ENCODE measurements around the gene PNPO.

DNA sequence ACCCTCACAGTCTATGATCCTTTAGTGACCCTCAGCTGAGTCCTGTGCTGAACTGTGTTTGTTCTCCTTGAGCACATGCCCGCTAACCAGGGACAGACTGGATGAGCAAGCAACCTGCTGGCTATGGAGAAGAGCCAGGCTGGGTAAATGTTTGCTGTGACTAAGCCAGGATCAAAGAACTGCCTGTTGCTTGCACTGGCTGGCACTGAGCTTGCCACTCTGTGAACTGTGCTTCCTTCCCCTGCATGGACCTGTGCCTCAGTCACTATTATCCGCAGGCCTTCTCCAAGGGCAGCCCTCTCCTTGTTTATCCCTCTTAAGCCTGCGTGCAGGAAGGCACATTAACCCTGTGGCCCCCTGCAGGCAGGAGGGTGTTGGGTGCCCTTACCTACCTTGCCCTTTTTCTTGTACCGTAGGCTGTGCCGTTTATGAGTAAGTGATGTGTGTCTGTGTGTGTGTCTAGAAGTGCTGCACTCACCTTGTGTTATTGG lies 7.4 kb downstream of the PNPO start:
- TF ChIP-seq RAD21 (IDR thresholded peaks at IDR 0.05; ENCODE audit: low read length) (no peak), POLR2A (IDR thresholded peaks at IDR 0.05; ENCODE audit: low read depth, low read length) (no peak; the same call in 1 of the 2 replicates)
- TF ChIP-seq, protein P1, sequence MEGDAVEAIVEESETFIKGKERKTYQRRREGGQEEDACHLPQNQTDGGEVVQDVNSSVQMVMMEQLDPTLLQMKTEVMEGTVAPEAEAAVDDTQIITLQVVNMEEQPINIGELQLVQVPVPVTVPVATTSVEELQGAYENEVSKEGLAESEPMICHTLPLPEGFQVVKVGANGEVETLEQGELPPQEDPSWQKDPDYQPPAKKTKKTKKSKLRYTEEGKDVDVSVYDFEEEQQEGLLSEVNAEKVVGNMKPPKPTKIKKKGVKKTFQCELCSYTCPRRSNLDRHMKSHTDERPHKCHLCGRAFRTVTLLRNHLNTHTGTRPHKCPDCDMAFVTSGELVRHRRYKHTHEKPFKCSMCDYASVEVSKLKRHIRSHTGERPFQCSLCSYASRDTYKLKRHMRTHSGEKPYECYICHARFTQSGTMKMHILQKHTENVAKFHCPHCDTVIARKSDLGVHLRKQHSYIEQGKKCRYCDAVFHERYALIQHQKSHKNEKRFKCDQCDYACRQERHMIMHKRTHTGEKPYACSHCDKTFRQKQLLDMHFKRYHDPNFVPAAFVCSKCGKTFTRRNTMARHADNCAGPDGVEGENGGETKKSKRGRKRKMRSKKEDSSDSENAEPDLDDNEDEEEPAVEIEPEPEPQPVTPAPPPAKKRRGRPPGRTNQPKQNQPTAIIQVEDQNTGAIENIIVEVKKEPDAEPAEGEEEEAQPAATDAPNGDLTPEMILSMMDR (conservative IDR thresholded peaks at IDR 0.05; ENCODE audit: low read depth, low read length): no peak; the same call in 1 of the 2 replicates
